DND-41 (cell line): ENCODE data around the gene TRIM34.

ENCODE experiments used
- ATAC-seq: fragments of 200-7000 bp; cut with Tn5 transposase; 3 replicates; pipeline ENCODE4 v1.9.1; 2021; ENCODE audit warnings: low read depth; ENCODE audit not compliant: insufficient read depth
- DNase-seq: peaks from one replicate; pipeline ENCODE4 v3.0.0-alpha.2; 2020
- H2AFZ ChIP-seq: 2 replicates; pipeline ENCODE4 v1.6.0; 2012; ENCODE audit warnings: low read depth, low read length
- H3K27ac ChIP-seq: 2 replicates; pipeline ENCODE4 v1.5.1; 2012; ENCODE audit warnings: low read length, inconsistent platforms
- H3K27me3 ChIP-seq: fragments of 200-600 bp; sonication (generic); 2 replicates; pipeline ENCODE4 v1.6.0; 2012; ENCODE audit warnings: low read length, mild to moderate bottlenecking, inconsistent platforms; ENCODE audit not compliant: insufficient read depth, poor library complexity
- H3K36me3 ChIP-seq: 2 replicates; pipeline ENCODE4 v1.5.1; 2012; ENCODE audit warnings: low read length, inconsistent platforms; ENCODE audit not compliant: insufficient read depth
- H3K4me1 ChIP-seq: 2 replicates; pipeline ENCODE4 v1.5.1; 2012; ENCODE audit warnings: mild to moderate bottlenecking, low read length; ENCODE audit not compliant: insufficient read depth
- H3K4me2 ChIP-seq: 2 replicates; pipeline ENCODE4 v1.6.0; 2012; ENCODE audit warnings: mild to moderate bottlenecking, moderate library complexity, low read length, inconsistent platforms; ENCODE audit not compliant: insufficient read depth
- H3K4me3 ChIP-seq, 2 experiments: fragments of 200-600 bp in 1 of 2; shearing (Covaris generic) in 1 of 2; 2 replicates each; pipeline ENCODE4 v1.5.1; 2012 to 2016; ENCODE audit warnings: inconsistent platforms in 2 of 2, low read length in 2 of 2, mild to moderate bottlenecking in 2 of 2, low read depth in 1 of 2, moderate library complexity in 1 of 2
- H3K79me2 ChIP-seq: 2 replicates; pipeline ENCODE4 v1.6.0; 2012; ENCODE audit warnings: low read length, inconsistent platforms; ENCODE audit not compliant: insufficient read depth
- H3K9ac ChIP-seq: 2 replicates; pipeline ENCODE4 v1.6.0; 2012; ENCODE audit warnings: low read depth, mild to moderate bottlenecking, inconsistent platforms, low read length, moderate library complexity
- H3K9me3 ChIP-seq: 2 replicates; pipeline ENCODE4 v1.5.1; 2012; ENCODE audit warnings: low read length, moderate library complexity, mild to moderate bottlenecking, inconsistent platforms; ENCODE audit not compliant: insufficient read depth, severe bottlenecking
- H4K20me1 ChIP-seq: 2 replicates; pipeline ENCODE4 v1.6.0; 2012; ENCODE audit warnings: low read length; ENCODE audit not compliant: insufficient read depth
- CTCF ChIP-seq: IDR thresholded peaks from 2 replicates; pipeline ENCODE4 v1.5.1; 2012; ENCODE audit warnings: borderline replicate concordance, low read length, moderate library complexity, mild to moderate bottlenecking; ENCODE audit not compliant: poor library complexity, severe bottlenecking; ENCODE audit errors: extremely low read depth

Gene TRIM34

GRCh38 chr11:5691964-5692361 is 67.2 kb downstream of the TRIM34 start:
- Histone ChIP-seq H3K79me2 (peaks cover 36% of the 10 kb centered on the region), H3K27me3 (no peaks in the 10 kb centered on the region), H3K4me1 (peaks cover 39% of the 10 kb centered on the region), H3K9me3 (no peaks in the 10 kb centered on the region), H3K9ac (peak overlapping the region; percentile 62), H3K4me2 (peak overlapping the region; percentile 74), H3K36me3 (peaks cover 10% of the 10 kb centered on the region), H3K27ac (peak overlapping the region; percentile 30), H2AFZ (peak overlapping the region; percentile 2; the same call in 1 of the 2 replicates), H4K20me1 (no peaks in the 10 kb centered on the region; the same call in 1 of the 2 replicates), H3K4me3 (peak overlapping the region in 1 of 2 experiments; percentile 60; a peak in 1 of 4 replicates)
- TF ChIP-seq CTCF: no peak
- DNase-seq: no peak
- ATAC-seq: no peak
